Naive B cell (primary cell): Measurements from ENCODE around the gene HID1. TPM values are rescaled to one million over a fixed set of nuclear protein-coding genes. Genes with fewer than 3 reads are reported as not detected.
"Not testable (repeated sequence)": the region's sequence is repeated elsewhere in the genome, so short reads cannot be mapped to it uniquely, and the experiment has no call there.

Experiments used
- ATAC-seq, 2 donors: fragments of 150-1000 bp; cut with Tn5 transposase; 2 replicates each; pipeline ENCODE4 v1.10.0; 2021; ENCODE audit warnings: low read depth in 2 of 2, mild to moderate bottlenecking in 2 of 2, moderate library complexity in 2 of 2
- DNase-seq: peaks from one replicate; pipeline ENCODE4 v3.0.0; 2022
- H3K27ac Mint-ChIP-seq, 6 donors: one replicate each; pipeline ENCODE4 v1.8.0; 2020 to 2022; ENCODE audit warnings: mild to moderate bottlenecking in 6 of 6, mixed read lengths in 6 of 6, moderate library complexity in 5 of 6, inconsistent platforms in 2 of 6
- H3K27me3 Mint-ChIP-seq, 3 donors: one replicate each; pipeline ENCODE4 v1.8.0; 2021 to 2022; ENCODE audit warnings: mixed read lengths in 3 of 3, mild to moderate bottlenecking in 1 of 3
- H3K36me3 Mint-ChIP-seq, 2 donors: one replicate each; pipeline ENCODE4 v1.8.0; 2020 to 2022; ENCODE audit warnings: mixed read lengths in 2 of 2, inconsistent platforms in 1 of 2, mild to moderate bottlenecking in 1 of 2
- H3K4me1 Mint-ChIP-seq, 3 donors: one replicate each; pipeline ENCODE4 v1.8.0; 2020 to 2022; ENCODE audit warnings: mixed read lengths in 3 of 3, inconsistent platforms in 1 of 3, mild to moderate bottlenecking in 1 of 3, moderate library complexity in 1 of 3
- H3K4me3 Mint-ChIP-seq, 8 donors: one replicate each; pipeline ENCODE4 v1.8.0; 2020 to 2022; ENCODE audit warnings: mild to moderate bottlenecking in 8 of 8, mixed read lengths in 8 of 8, moderate library complexity in 8 of 8, inconsistent platforms in 2 of 8
- H3K9me3 Mint-ChIP-seq, 7 donors: one replicate each; pipeline ENCODE4 v1.8.0; 2020 to 2022; ENCODE audit warnings: mixed read lengths in 7 of 7, mild to moderate bottlenecking in 5 of 7, inconsistent platforms in 2 of 7, moderate library complexity in 1 of 7
- polyA plus RNA-seq, 6 donors: library from polyadenylated mRNA; unstranded; fragments of 300-500 nt; fragmentation: Illumina TruSeq; gene quantifications; one replicate each; pipeline ENCODE4 v1.2.3, GENCODE V29; 2021; ENCODE audit warnings: low read depth in 6 of 6

Gene HID1
- polyA plus RNA-seq, 6 donors from 2014 or later: 0.08 to 0.23 TPM; not detected in 4

DNA sequence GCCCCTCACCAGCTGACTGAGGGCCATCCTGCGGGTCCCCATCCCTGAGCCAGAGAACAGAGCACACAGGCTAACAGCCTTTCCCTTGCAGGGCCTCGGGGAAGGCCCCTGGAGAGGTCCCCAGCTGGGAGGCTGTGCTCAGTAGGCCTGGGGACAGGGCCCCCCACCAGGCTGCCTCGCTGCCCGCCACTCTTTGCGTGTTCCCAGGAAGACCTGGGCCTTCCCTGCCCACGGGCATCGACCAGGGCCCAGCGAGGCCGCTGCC is 785 bp downstream of the HID1 start:
- Mint-ChIP-seq H3K4me3 (peak overlapping the region; percentile 56 to 96 (median 82)), H3K9me3 (no peaks in the 10 kb centered on the region), H3K4me1 (peaks cover 7 to 14% (median 8%) of the 10 kb centered on the region in 3 donors), H3K27ac (no peak overlapping the region), H3K27me3 (peaks cover 6 to 47% (median 20%) of the 10 kb centered on the region in 3 donors), H3K36me3 (no peaks in the 10 kb centered on the region)
- DNase-seq (no peak), ATAC-seq (no peak)

DNA sequence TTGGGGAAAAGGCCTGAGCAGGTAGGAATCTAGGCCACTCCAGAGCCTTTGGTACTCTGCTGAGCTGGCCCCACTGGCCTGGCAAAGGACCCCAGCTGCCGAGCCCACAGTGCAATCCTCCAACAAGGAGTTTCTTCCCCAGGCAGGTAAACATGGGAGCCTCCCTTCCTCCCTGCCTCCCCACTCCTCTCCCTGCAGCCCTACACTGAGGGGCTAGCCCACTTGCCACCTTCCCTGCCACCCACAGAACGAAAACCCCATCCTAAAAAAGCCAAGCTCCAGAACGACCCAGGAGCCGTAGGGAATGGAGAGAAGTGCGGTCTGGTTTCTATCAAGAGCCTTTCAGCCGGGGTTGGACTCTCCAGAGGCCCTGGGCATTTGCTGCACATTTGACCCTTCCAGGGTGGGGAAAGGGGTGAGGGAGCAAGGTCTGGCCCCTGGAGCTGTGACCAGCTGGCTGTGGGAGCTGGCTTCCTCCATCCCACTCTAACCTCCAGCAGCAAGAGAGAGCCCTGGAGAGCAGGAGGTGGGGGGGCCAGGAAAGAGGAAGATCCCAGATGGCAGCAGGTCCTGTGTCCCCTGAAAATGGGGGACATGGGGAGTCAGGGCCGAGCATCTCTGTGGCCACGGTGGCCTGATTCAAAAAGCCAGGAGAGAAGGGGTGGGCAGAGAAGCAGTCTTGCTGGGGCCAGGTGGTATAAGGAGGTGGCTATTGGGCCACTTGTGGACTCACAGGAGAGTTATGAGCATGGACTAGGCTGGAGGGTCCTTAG is 1.3 kb downstream of the HID1 start:
- peak overlapping the region in 1 of 6 donors; percentile 55 for H3K27ac Mint-ChIP-seq

DNA sequence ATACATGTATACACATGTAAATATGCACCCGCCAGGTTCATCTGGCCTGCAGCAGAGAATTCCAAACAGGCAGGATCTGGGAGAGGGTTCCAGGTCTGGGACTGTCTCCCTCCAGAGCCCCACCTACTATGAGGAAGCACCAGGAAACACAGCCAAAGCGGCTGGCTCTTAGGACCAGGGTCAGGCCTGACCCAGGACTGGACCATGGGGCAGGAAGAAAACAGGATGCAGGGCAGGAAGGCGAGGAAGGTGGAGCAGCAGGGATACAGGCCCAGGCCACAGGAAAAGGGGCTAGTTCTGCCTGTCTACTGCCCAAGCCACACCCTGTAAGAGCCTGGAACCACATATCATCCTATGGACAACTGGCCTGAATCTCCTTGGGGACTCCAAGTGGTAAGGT is 2.2 kb downstream of the HID1 start:
- no peak for DNase-seq
- ATAC-seq: no peak
- Mint-ChIP-seq H3K4me3 (peak overlapping the region in 4 of 8 donors; percentile 59 to 82 (median 72)), H3K4me1 (peaks cover 7 to 14% (median 8%) of the 10 kb centered on the region in 3 donors), H3K27me3 (peaks cover 4 to 45% (median 17%) of the 10 kb centered on the region in 3 donors), H3K27ac (no peak overlapping the region), H3K36me3 (no peaks in the 10 kb centered on the region), H3K9me3 (no peaks in the 10 kb centered on the region)

More for the DNA sequence above, 1.3 kb downstream of the HID1 start:
- DNase-seq (no peak), ATAC-seq (no peak)
- Mint-ChIP-seq H3K27me3 (peaks cover 4 to 45% (median 16%) of the 10 kb centered on the region in 3 donors), H3K4me1 (peaks cover 7 to 14% (median 8%) of the 10 kb centered on the region in 3 donors), H3K4me3 (peak overlapping the region; percentile 56 to 96 (median 82)), H3K9me3 (no peaks in the 10 kb centered on the region), H3K36me3 (no peaks in the 10 kb centered on the region)

DNA sequence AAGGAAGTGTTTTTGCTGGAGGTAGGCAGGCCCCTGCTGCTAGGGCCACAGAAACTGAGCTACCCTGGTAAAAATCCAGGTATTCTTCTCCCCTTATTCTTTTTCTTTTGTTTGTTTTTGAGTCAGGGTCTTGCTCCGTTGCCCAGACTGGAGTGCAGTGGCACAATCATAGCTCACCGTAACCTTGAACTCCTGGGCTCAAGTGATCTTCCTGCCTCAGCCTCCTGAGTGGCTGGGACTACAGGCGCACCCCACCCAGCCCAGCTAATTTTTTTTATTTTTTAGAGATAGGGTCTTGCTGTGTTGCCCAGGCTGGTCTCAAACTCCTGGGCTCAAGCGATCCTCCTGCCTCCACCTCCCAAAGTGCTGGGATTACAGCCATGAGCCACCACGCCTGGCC is 3.1 kb downstream of the HID1 start:
- not testable (repeated sequence) for H3K9me3 Mint-ChIP-seq, ATAC-seq, H3K36me3 Mint-ChIP-seq, DNase-seq, H3K4me3 Mint-ChIP-seq
- Mint-ChIP-seq H3K27ac (peak overlapping the region in 1 of 6 donors; percentile 10), H3K27me3 (peaks cover 4 to 40% (median 19%) of the 10 kb centered on the region in 3 donors), H3K4me1 (peaks cover 7 to 14% (median 8%) of the 10 kb centered on the region in 3 donors)

DNA sequence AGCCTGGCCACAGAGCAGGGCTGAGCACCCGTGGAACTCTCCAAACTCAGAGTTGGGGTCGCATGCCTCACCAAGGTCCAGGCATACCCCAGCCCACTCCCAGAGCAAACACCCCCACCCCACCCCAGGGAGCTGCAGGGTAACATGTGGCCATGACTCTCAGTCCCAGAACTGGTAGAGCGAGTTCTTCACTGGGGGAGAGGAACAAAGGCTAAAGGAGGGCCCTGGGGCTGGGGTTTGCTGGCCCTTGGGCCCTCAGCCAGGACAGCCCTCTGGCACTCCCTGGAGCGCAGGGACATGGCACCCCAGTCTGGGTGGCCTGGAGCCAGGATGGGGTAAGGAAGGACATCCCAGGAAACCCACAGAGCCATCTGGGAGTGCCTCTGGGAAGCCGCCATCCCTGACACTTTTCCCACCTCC is 4.2 kb downstream of the HID1 start:
- DNase-seq (no peak), ATAC-seq (no peak)
- no peaks in the 10 kb centered on the region for H3K9me3 Mint-ChIP-seq
- no peak overlapping the region for H3K4me3 Mint-ChIP-seq
- H3K27me3 Mint-ChIP-seq: peaks cover 4 to 41% (median 21%) of the 10 kb centered on the region in 3 donors
- H3K27ac Mint-ChIP-seq: peak overlapping the region in 1 of 6 donors; percentile 42
- H3K4me1 Mint-ChIP-seq: peaks cover 7 to 14% (median 8%) of the 10 kb centered on the region in 3 donors
- no peaks in the 10 kb centered on the region for H3K36me3 Mint-ChIP-seq

DNA sequence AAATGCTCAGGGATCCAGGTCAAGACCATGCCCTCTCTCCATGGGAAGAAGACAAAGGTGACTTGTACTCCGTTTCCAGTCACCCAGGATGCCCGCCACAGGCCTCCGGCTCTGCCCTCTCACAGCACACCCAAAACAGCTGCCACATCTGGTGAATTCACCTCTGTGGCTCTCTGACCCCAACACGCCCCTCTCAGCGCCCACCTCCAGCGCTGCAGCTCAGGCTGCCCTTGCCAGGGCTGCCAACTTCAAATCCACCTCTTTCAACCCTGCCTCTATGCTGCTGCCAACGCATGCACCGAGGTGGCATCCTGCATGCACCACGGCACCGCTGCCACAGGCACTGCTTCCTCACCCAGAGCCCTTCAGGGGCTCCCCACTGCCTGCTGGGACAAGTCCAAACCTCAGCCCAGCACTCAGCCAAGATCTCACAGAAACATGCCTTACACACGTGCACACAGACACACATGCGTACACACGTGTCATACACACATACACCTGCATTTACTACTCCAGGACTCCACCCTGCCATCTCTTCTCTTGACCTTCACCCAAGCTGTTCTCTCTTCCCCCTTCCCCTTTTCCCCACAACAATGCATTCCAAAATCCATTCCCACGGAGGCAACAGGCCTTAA is 7.5 kb downstream of the HID1 start:
- H3K36me3 Mint-ChIP-seq: no peaks in the 10 kb centered on the region
- H3K9me3 Mint-ChIP-seq: no peaks in the 10 kb centered on the region
- DNase-seq: no peak
- H3K4me3 Mint-ChIP-seq: no peak overlapping the region
- H3K27me3 Mint-ChIP-seq: peaks cover under 1 to 28% (median 18%) of the 10 kb centered on the region in 3 donors
- peak overlapping the region in 2 of 6 donors; percentile 3 to 90 for H3K27ac Mint-ChIP-seq
- ATAC-seq: no peak
- H3K4me1 Mint-ChIP-seq: peaks cover 3 to 5% (median 4%) of the 10 kb centered on the region in 3 donors

DNA sequence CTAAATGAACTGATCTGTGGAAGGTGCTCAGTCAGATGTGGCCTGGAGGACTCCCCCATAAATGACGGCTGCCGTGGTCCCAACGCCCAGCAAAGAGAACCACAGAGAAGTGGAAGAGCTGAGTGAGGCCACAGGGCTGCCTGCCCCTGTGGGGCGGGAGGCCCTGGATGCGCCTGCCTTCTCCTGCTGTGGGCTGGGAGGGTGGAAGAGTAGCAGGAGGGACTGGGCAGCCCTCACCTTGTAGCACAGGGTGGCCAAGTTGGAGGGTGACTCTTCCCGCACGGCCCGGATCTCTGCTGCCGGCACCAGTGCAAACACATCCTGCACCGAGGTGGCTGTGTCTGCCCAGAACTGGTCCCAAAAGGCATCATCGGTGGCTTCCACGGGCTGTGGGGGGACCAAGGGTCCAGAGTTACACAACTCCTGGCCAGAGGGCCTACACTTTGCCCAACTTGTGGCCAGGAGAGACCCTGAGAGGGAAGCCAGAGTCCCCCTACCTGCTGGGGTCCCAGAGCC is 8.3 kb downstream of the HID1 start:
- peaks cover 0 to 33% (median 26%) of the 10 kb centered on the region in 3 donors for H3K27me3 Mint-ChIP-seq
- H3K4me3 Mint-ChIP-seq: no peak overlapping the region
- H3K4me1 Mint-ChIP-seq: peaks cover 3 to 5% (median 5%) of the 10 kb centered on the region in 3 donors
- no peaks in the 10 kb centered on the region for H3K36me3 Mint-ChIP-seq
- H3K27ac Mint-ChIP-seq: no peak overlapping the region
- DNase-seq (no peak), ATAC-seq (no peak)
- H3K9me3 Mint-ChIP-seq: no peaks in the 10 kb centered on the region

DNA sequence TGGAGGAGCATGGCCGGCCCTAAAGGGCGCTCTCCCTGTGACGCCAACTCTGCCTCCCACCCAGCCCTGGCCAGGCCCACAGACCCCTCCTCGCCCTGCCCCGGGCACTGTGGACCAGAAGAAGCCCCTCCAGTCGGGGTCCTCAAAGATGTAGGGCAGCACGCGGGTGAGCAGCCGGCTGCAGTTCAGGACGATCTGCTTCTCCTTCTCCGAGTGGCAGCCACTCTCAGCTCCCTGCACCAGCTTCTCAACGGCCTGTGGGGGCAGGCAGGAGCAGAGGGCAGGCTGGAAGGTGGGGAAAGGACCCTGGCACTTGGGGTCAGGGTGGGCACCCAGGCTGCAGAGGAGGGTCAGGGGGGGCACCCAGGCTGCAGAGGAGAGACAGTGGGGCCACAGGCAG is 8.9 kb downstream of the HID1 start:
- Mint-ChIP-seq H3K36me3 (no peaks in the 10 kb centered on the region), H3K27me3 (peaks cover 0 to 36% (median 31%) of the 10 kb centered on the region in 3 donors), H3K4me1 (peaks cover 3 to 8% (median 5%) of the 10 kb centered on the region in 3 donors), H3K4me3 (no peak overlapping the region), H3K27ac (no peak overlapping the region), H3K9me3 (no peaks in the 10 kb centered on the region)
- ATAC-seq: no peak
- no peak for DNase-seq

DNA sequence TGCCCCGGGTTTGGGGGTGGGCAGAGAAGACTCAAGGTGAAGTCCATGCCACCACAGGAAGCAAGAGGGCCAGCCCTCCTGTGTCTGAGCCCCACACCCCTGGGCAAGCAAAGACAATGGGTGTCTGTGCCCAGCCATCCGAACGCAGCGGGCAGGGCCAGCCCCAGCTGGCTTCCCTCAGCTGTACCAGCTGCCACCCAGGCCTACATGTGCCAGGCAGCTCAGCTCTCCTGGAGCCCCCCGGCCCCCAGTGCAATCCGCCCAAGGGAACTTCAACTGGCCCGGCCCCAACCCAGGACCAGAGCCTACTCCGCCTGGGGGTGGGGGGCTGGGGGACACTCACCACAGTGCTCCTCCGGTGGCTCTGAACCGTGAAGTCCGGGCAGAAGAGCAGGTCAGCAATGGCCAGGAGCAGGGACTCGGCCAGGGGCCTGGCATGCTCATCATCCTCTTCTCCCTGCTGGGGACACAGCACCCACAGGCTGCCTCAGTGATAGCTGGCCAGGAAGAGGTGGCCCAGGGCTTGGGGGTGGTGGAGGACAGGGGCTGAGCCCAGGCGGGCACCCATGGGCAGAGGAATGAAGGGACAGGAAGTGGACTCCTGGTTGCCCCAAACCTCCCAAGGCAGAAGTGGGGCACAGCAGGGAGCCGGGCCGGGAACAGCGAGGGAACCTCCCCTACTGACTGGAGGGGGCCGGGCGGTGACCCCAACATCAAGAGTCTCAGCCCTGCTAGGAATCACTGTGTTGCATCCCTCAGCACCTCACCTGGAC is 9.8 kb downstream of the HID1 start:
- Mint-ChIP-seq H3K36me3 (no peaks in the 10 kb centered on the region), H3K27me3 (peaks cover 0 to 40% (median 31%) of the 10 kb centered on the region in 3 donors), H3K9me3 (no peaks in the 10 kb centered on the region), H3K27ac (peak overlapping the region in 1 of 6 donors; percentile 16), H3K4me3 (peak overlapping the region in 1 of 8 donors; percentile 37), H3K4me1 (peaks cover 3 to 8% (median 5%) of the 10 kb centered on the region in 3 donors)
- no peak for DNase-seq
- no peak for ATAC-seq

DNA sequence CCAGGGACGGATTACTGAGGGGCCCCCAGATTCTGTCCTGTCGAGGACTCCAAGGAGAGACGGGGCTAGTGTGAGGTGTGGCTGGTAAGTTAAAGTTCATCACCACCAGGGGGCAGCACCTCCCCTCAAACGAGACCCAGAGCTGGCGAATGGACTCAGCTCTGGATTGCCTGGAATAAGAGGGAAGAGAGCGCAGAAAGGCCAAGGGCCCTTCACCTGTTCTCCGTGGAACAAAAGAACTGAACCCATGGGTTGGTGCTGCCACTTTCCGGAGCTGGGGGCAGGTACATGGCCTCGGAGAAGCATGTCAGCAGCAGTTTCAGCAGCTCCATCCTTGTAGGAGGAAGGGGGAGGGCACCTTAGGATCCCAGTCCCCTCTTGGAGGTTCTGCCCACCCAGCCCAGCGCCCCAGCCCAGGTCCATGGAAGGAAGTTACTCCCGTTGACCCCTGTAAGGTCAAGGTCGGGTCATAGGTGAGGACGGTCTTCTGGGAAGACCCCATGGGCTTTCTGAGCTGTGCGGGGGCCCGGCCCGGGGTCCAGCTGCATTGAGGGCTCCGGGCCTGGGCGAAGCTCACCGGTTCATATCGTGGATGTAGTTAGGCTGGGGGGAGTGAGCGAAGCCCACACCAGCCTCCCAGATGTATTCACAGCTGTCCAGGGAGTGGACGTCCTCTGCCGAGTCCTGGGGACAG is 10.8 kb downstream of the HID1 start:
- peaks cover 0 to 42% (median 31%) of the 10 kb centered on the region in 3 donors for H3K27me3 Mint-ChIP-seq
- peak; percentile 71 to 81 for ATAC-seq
- DNase-seq: peak; percentile 75
- H3K9me3 Mint-ChIP-seq: no peaks in the 10 kb centered on the region
- no peaks in the 10 kb centered on the region for H3K36me3 Mint-ChIP-seq
- peaks cover 3 to 8% (median 5%) of the 10 kb centered on the region in 3 donors for H3K4me1 Mint-ChIP-seq
- peak overlapping the region in 2 of 8 donors; percentile 6 to 59 for H3K4me3 Mint-ChIP-seq
- H3K27ac Mint-ChIP-seq: peak overlapping the region in 1 of 6 donors; percentile 78

DNA sequence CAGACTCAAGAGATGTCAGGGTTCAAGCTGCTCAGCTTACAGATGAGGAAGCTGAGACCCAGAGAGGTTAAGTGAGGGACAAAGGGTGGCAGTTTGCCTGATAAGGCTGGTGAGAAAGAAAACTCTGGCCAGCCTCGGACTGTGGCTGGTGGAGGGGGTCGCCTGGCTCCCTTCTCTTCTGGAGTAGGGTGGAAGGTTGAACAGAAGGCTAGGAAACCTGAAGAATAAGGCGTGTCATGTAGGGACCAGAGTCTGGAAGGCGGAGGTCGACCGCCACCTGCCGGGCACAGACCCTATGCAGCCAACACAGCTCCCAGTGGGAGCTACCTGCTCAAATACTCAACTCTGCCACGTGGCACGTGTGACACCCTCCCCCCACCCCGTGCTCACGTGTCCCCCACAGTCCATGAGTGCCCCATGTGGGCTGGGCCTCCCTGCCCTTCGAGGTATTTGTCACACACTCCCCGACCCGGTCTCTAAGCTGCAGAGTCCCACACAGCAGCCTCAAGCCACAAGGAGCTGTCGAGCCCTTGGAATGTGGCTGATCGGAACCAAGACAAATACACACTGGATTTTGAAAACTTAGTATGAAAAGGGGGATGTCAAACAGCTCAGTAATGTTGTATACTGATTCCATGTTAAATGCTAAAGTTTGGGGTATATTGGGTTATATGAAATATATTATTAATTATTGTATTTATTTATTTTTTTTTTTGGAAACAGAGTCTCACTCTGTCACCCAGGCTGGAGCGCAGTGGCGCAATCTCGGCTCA is 11.8 kb downstream of the HID1 start:
- H3K27me3 Mint-ChIP-seq: peaks cover 0 to 48% (median 31%) of the 10 kb centered on the region in 3 donors
- H3K4me3 Mint-ChIP-seq: no peak overlapping the region

More for the DNA sequence above, 11.8 kb downstream of the HID1 start:
- Mint-ChIP-seq H3K4me1 (peaks cover 3 to 8% (median 5%) of the 10 kb centered on the region in 3 donors), H3K36me3 (no peaks in the 10 kb centered on the region), H3K9me3 (no peaks in the 10 kb centered on the region), H3K27ac (peak overlapping the region in 1 of 6 donors; percentile 72)
- DNase-seq: peak; percentile 23
- peak; percentile 63 to 65 for ATAC-seq
